Neural cell (in vitro differentiated cells): ENCODE measurements around the gene GDF9.

Source experiments
- CTCF ChIP-seq: fragments of 450-650 bp; IDR thresholded peaks from 2 replicates; pipeline ENCODE4 v1.5.1; 2014; ENCODE audit warnings: antibody characterized with exemption, mild to moderate bottlenecking, moderate library complexity; ENCODE audit not compliant: poor library complexity, severe bottlenecking
- EP300 ChIP-seq: fragments of 450-650 bp; conservative IDR thresholded peaks from 2 replicates; pipeline ENCODE4 v1.6.1; 2014; ENCODE audit warnings: antibody characterized with exemption, mild to moderate bottlenecking, moderate library complexity; ENCODE audit not compliant: poor library complexity, severe bottlenecking
- EZH2 ChIP-seq: fragments of 200-600, 300-800 bp; shearing (Covaris generic), sonication (generic); IDR thresholded peaks from 2 replicates; pipeline ENCODE4 v1.6.1; 2014; ENCODE audit warnings: antibody characterized with exemption, low read length, borderline replicate concordance, mild to moderate bottlenecking; ENCODE audit not compliant: insufficient read depth, poor library complexity, severe bottlenecking
- POLR2AphosphoS5 ChIP-seq: IDR thresholded peaks from 2 replicates; pipeline ENCODE4 v1.6.1; 2012
- TAF1 ChIP-seq: IDR thresholded peaks from 2 replicates; pipeline ENCODE4 v1.6.1; 2012; ENCODE audit warnings: low read depth

- TF ChIP-seq EP300 (no peak), CTCF (no peak), EZH2 (no peak), POLR2AphosphoS5 (no peak), TAF1 (no peak)
These were observed 52.4 kb downstream of the GDF9 start for GRCh38 chr5:132813599-132814502.
